ENCODE measurements around the gene AFAP1.

AFAP1 gene

GRCh38 chr4:7937006-7937405 lies 2.7 kb downstream of the AFAP1 start:
- POLR2A ChIA-PET, result no interaction called here

GRCh38 chr4:7933651-7934510 lies 5.8 kb downstream of the AFAP1 start:
- CTCF ChIA-PET, result no interaction called here
- no peaks in the 10 kb centered on the region for H3K9me3 ChIP-seq (ENCODE audit: control insufficient read depth, insufficient read depth, low read depth, low read length)
- POLR2A ChIA-PET, result no interaction called here

More at GRCh38 chr4:7937006-7937405, 2.7 kb downstream of the AFAP1 start:
- TF ChIP-seq ZNF610 (tag by site-specific recombination; IDR thresholded peaks at IDR 0.05; ENCODE audit: borderline replicate concordance) (no peak), MEIS1 (CRISPR knock-in tag; IDR thresholded peaks at IDR 0.05; ENCODE audit: borderline replicate concordance) (no peak), ZNF777 (tag by site-specific recombination; IDR thresholded peaks at IDR 0.05; ENCODE audit: borderline replicate concordance) (no peak)
- TF ChIP-seq, protein P1, sequence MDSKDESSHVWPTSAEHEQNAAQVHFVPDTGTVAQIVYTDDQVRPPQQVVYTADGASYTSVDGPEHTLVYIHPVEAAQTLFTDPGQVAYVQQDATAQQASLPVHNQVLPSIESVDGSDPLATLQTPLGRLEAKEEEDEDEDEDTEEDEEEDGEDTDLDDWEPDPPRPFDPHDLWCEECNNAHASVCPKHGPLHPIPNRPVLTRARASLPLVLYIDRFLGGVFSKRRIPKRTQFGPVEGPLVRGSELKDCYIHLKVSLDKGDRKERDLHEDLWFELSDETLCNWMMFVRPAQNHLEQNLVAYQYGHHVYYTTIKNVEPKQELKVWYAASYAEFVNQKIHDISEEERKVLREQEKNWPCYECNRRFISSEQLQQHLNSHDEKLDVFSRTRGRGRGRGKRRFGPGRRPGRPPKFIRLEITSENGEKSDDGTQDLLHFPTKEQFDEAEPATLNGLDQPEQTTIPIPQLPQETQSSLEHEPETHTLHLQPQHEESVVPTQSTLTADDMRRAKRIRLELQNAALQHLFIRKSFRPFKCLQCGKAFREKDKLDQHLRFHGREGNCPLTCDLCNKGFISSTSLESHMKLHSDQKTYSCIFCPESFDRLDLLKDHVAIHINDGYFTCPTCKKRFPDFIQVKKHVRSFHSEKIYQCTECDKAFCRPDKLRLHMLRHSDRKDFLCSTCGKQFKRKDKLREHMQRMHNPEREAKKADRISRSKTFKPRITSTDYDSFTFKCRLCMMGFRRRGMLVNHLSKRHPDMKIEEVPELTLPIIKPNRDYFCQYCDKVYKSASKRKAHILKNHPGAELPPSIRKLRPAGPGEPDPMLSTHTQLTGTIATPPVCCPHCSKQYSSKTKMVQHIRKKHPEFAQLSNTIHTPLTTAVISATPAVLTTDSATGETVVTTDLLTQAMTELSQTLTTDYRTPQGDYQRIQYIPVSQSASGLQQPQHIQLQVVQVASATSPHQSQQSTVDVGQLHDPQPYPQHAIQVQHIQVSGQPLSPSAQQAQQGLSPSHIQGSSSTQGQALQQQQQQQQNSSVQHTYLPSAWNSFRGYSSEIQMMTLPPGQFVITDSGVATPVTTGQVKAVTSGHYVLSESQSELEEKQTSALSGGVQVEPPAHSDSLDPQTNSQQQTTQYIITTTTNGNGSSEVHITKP (tag by site-specific recombination; IDR thresholded peaks at IDR 0.05), result no peak
- TF ChIP-seq, protein P2, sequence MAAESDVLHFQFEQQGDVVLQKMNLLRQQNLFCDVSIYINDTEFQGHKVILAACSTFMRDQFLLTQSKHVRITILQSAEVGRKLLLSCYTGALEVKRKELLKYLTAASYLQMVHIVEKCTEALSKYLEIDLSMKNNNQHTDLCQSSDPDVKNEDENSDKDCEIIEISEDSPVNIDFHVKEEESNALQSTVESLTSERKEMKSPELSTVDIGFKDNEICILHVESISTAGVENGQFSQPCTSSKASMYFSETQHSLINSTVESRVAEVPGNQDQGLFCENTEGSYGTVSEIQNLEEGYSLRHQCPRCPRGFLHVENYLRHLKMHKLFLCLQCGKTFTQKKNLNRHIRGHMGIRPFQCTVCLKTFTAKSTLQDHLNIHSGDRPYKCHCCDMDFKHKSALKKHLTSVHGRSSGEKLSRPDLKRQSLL (tag by site-specific recombination; IDR thresholded peaks at IDR 0.05), result no peak
- Histone ChIP-seq H3K27ac (ENCODE audit: extremely low read depth, low read depth, low read length) (no peak overlapping the region), H3K36me3 (ENCODE audit: control insufficient read depth in 2 of 2, insufficient read depth in 1 of 2, low read length in 2 of 2) (no peaks in the 10 kb centered on the region), H3K4me1 (ENCODE audit: control insufficient read depth, insufficient read depth, low read length) (no peaks in the 10 kb centered on the region), H3K9me3 (ENCODE audit: control insufficient read depth, insufficient read depth, low read depth, low read length) (no peaks in the 10 kb centered on the region), H3K4me3 (ENCODE audit: low read depth, low read length) (no peak overlapping the region)
- CTCF ChIA-PET, result interaction anchor here (1.5 to 2.0 kb wide), 2 partner anchors 93 to 175 kb away, joined by 3 to 9 read pairs; no protein-coding TSS in a partner anchor

More at GRCh38 chr4:7933651-7934510, 5.8 kb downstream of the AFAP1 start:
- no peak overlapping the region for H3K27ac ChIP-seq (ENCODE audit: extremely low read depth, low read depth, low read length)
- H3K4me1 ChIP-seq (ENCODE audit: control insufficient read depth, insufficient read depth, low read length), result no peaks in the 10 kb centered on the region
- no peak overlapping the region for H3K4me3 ChIP-seq (ENCODE audit: low read depth, low read length)
- TF ChIP-seq, protein P3, sequence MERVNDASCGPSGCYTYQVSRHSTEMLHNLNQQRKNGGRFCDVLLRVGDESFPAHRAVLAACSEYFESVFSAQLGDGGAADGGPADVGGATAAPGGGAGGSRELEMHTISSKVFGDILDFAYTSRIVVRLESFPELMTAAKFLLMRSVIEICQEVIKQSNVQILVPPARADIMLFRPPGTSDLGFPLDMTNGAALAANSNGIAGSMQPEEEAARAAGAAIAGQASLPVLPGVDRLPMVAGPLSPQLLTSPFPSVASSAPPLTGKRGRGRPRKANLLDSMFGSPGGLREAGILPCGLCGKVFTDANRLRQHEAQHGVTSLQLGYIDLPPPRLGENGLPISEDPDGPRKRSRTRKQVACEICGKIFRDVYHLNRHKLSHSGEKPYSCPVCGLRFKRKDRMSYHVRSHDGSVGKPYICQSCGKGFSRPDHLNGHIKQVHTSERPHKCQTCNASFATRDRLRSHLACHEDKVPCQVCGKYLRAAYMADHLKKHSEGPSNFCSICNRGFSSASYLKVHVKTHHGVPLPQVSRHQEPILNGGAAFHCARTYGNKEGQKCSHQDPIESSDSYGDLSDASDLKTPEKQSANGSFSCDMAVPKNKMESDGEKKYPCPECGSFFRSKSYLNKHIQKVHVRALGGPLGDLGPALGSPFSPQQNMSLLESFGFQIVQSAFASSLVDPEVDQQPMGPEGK (tag by site-specific recombination; IDR thresholded peaks at IDR 0.05), result no peak
- no peak for TF ChIP-seq ZBTB8A (tag by site-specific recombination; IDR thresholded peaks at IDR 0.05)
- no peak for TF ChIP-seq BCL11B (tag by site-specific recombination; IDR thresholded peaks at IDR 0.05; ENCODE audit: low read depth)
- TF ChIP-seq, protein P4, sequence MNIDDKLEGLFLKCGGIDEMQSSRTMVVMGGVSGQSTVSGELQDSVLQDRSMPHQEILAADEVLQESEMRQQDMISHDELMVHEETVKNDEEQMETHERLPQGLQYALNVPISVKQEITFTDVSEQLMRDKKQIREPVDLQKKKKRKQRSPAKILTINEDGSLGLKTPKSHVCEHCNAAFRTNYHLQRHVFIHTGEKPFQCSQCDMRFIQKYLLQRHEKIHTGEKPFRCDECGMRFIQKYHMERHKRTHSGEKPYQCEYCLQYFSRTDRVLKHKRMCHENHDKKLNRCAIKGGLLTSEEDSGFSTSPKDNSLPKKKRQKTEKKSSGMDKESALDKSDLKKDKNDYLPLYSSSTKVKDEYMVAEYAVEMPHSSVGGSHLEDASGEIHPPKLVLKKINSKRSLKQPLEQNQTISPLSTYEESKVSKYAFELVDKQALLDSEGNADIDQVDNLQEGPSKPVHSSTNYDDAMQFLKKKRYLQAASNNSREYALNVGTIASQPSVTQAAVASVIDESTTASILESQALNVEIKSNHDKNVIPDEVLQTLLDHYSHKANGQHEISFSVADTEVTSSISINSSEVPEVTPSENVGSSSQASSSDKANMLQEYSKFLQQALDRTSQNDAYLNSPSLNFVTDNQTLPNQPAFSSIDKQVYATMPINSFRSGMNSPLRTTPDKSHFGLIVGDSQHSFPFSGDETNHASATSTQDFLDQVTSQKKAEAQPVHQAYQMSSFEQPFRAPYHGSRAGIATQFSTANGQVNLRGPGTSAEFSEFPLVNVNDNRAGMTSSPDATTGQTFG (tag by site-specific recombination; IDR thresholded peaks at IDR 0.05; ENCODE audit: borderline replicate concordance), result no peak
- TF ChIP-seq GFI1B (tag by site-specific recombination; IDR thresholded peaks at IDR 0.05), result no peak
- TF ChIP-seq, protein P5, sequence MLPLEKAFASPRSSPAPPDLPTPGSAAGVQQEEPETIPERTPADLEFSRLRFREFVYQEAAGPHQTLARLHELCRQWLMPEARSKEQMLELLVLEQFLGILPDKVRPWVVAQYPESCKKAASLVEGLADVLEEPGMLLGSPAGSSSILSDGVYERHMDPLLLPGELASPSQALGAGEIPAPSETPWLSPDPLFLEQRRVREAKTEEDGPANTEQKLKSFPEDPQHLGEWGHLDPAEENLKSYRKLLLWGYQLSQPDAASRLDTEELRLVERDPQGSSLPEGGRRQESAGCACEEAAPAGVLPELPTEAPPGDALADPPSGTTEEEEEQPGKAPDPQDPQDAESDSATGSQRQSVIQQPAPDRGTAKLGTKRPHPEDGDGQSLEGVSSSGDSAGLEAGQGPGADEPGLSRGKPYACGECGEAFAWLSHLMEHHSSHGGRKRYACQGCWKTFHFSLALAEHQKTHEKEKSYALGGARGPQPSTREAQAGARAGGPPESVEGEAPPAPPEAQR (tag by site-specific recombination; IDR thresholded peaks at IDR 0.05), result no peak
- TF ChIP-seq GLI4 (tag by site-specific recombination; IDR thresholded peaks at IDR 0.05), result no peak
- no peak for TF ChIP-seq ZNF423 (tag by site-specific recombination; IDR thresholded peaks at IDR 0.05)
- TF ChIP-seq ZNF350 (tag by site-specific recombination; IDR thresholded peaks at IDR 0.05), result no peak
- no peak for TF ChIP-seq ZBTB26 (tag by site-specific recombination; optimal IDR thresholded peaks at IDR 0.05)
- no peak for TF ChIP-seq ZNF600 (tag by site-specific recombination; IDR thresholded peaks at IDR 0.05)
- no peak for TF ChIP-seq ZNF555 (tag by site-specific recombination; conservative IDR thresholded peaks at IDR 0.05)
- TF ChIP-seq MZF1 (tag by site-specific recombination; IDR thresholded peaks at IDR 0.05; ENCODE audit: borderline replicate concordance), result no peak
- no peaks in the 10 kb centered on the region for H3K36me3 ChIP-seq (ENCODE audit: control insufficient read depth in 2 of 2, insufficient read depth in 1 of 2, low read length in 2 of 2)
